Heart left ventricle (tissue), 16 donors: ENCODE data around the gene GJD3. TPM values are rescaled to one million over a fixed set of nuclear protein-coding genes. Genes with fewer than 3 reads are reported as not detected.

Experiments used
- ATAC-seq, 4 donors: fragments of 200-7000 bp; cut with Tn5 transposase; one replicate each; pipeline ENCODE4 v1.9.1; 2020 to 2022; ENCODE audit warnings: moderate library complexity in 4 of 4, mild to moderate bottlenecking in 3 of 4, moderate number of reproducible peaks in 1 of 4
- DNase-seq, 5 donors: peaks; one replicate each; pipeline ENCODE4 v3.0.0-alpha.2; 2020
- H3K27ac ChIP-seq, 12 donors: fragments of 200-600 bp; sonication (generic) in 4 of 12; one replicate each; pipeline versions ENCODE4 v1.5.0 to v1.8.0; 2016 to 2022; ENCODE audit warnings: mild to moderate bottlenecking in 2 of 12
- H3K27me3 ChIP-seq, 9 donors: fragments of 200-600 bp; sonication (generic) in 2 of 9; one replicate each; pipeline versions ENCODE4 v1.5.1 to v1.8.0; 2016 to 2022; ENCODE audit warnings: mild to moderate bottlenecking in 3 of 9
- H3K36me3 ChIP-seq, 9 donors: fragments of 200-600 bp; sonication (generic) in 2 of 9; one replicate each; pipeline versions ENCODE4 v1.5.0 to v1.8.0; 2018 to 2022; ENCODE audit warnings: mild to moderate bottlenecking in 2 of 9
- H3K4me1 ChIP-seq, 12 donors: fragments of 200-600 bp; sonication (generic) in 4 of 12; one replicate each; pipeline versions ENCODE4 v1.5.0 to v1.8.0; 2016 to 2022; ENCODE audit warnings: mild to moderate bottlenecking in 3 of 12
- H3K4me3 ChIP-seq, 12 donors: fragments of 200-600 bp; sonication (generic) in 4 of 12; one replicate each; pipeline versions ENCODE4 v1.5.0 to v1.8.0; 2017 to 2022; ENCODE audit warnings: mild to moderate bottlenecking in 9 of 12, moderate library complexity in 4 of 12
- H3K9me3 ChIP-seq, 12 donors: fragments of 200-600 bp; sonication (generic) in 4 of 12; one replicate each; pipeline versions ENCODE4 v1.5.0 to v1.8.0; 2016 to 2022; ENCODE audit warnings: mild to moderate bottlenecking in 1 of 12
- CTCF ChIP-seq, 12 donors: fragments of 200-600 bp; sonication (generic) in 4 of 12; IDR thresholded peaks; one replicate each; pipeline versions ENCODE4 v1.5.0 to v1.8.0; 2018 to 2022; ENCODE audit warnings: antibody characterized with exemption in 12 of 12, mild to moderate bottlenecking in 5 of 12
- POLR2A ChIP-seq, 2 donors: fragments of 450-650 bp; IDR thresholded peaks; one replicate each; pipeline ENCODE4 v1.6.1; 2017; ENCODE audit warnings: antibody characterized with exemption in 2 of 2, mild to moderate bottlenecking in 2 of 2, moderate library complexity in 2 of 2
- WGBS, 4 donors: extraction: QIAGEN DNeasy Blood & Tissue Kit in 2 of 4; methylation state at CpG; one replicate each; pipeline versions ENCODE4 v1.1.5 to v1.1.7; 2013 to 2018; 5-methylcytosine and 5-hydroxymethylcytosine counted together
- intact Hi-C, 10 donors: fragments of 100-400 bp; cut with DNase I; formaldehyde crosslinking; loops; one replicate each; pipeline versions ENCODE4 v1.11.1 to v1.14.2; 2022
- polyA plus RNA-seq, 2 donors: library from polyadenylated mRNA; stranded (reverse); fragments of 200-250 nt; gene quantifications; one replicate each; pipeline ENCODE4 v1.2.3, GENCODE V29; 2013
- total RNA-seq, 9 donors: library from RNA; depleted of rRNA in 2 of 9; stranded (reverse); fragments of >200 nt in 2 of 9; fragmentation: NEBNext Ultra II Directional in 3 of 9; extraction: Animal tissue kit (Norgen Biotek cat#: 25700) in 3 of 9; gene quantifications; one replicate each; pipeline versions ENCODE4 v1.1.0 to v1.2.4, GENCODE V29; 2016 to 2023
- donor health status: ischemic (EF 13 %, LVEDD 7.1; RV severe dilation, severe dysfunction).
- donor health status: healthy with polysubstance abuse.
- donor health status: DM: no; HTN: yes; CAD: no.
- donor health status: DM: no; HTN: no; CAD: no.
- donor health status: ischemic (EF 25% LVEDD 6.9; RV normal size, moderate dysfunction).
- donor health status: ischemic (EF 25% LVEDD 5.7; RV mildly dilated, moderate dysfunction).
- donor health status: healthy.
- donor health status: DM: yes; HTN: yes; CAD: no.
- donor health status: ischemic (EF 35%, LVEDD 5.7; RV mildly dilated, moderate dysfunction).
- donor health status: nonischemic (EF 11% LVEDD 7.7; RV severe dilation, severe dysfunction).
- donor health status: DM: yes; HTN: yes; CAD: no.
- donor health status: PGD.
- donor health status: ischemic (EF 29% LVEDD 5.4; RV normal size, mild dysfunction).
- donor health status: nonischemic (EF 23%, LVEDD 6.1; RV moderate dilation, normal function).

Gene GJD3
- total and polyA plus RNA-seq, 11 donors = 0.30 to 8.7 (median 2.1) TPM

- intact Hi-C loops = loop anchor here in 8 of 10 donors (1.0 to 10.0 kb wide), 9 partner anchors 52 to 207 kb away; partner anchors contain the start of genes TOP2A (in 1 of the 8) and WIPF2 (in 1 of the 8)
- H3K27me3 ChIP-seq = no peaks in the 10 kb centered on the region
- peak overlapping the region in 6 of 12 donors; percentile 39 to 60 (median 55) for H3K27ac ChIP-seq
- peaks cover 3 to 67% (median 52%) of the 10 kb centered on the region in 9 donors for H3K36me3 ChIP-seq
- H3K4me3 ChIP-seq = no peak overlapping the region
- peak; percentile 72 to 91 (median 79) for DNase-seq
- peak; percentile 48 to 70 (median 66) for ATAC-seq
- H3K9me3 ChIP-seq = no peaks in the 10 kb centered on the region
- TF ChIP-seq CTCF (IDR thresholded peaks at IDR 0.05) (peak; percentile 93 to 99 (median 97)), POLR2A (IDR thresholded peaks at IDR 0.05) (no peak)
- H3K4me1 ChIP-seq = peaks cover 0 to 49% (median 27%) of the 10 kb centered on the region in 12 donors
- WGBS, 4 donors = 37 to 51% (median 42%) methylated on average over 13 to 29 of the region's 29 CpGs
Observed at GRCh38 chr17:40355123-40355803, 9.3 kb downstream of the GJD3 start.

- peaks cover 5 to 57% (median 35%) of the 10 kb centered on the region in 12 donors for H3K4me1 ChIP-seq
- H3K9me3 ChIP-seq = no peaks in the 10 kb centered on the region
- no peak overlapping the region for H3K4me3 ChIP-seq
- 69 to 81% (median 77%) methylated on average over 14 to 30 of the region's 30 CpGs for WGBS, 4 donors
- H3K27ac ChIP-seq = peak overlapping the region in 3 of 12 donors; percentile 9 to 60 (median 33)
- H3K27me3 ChIP-seq = no peaks in the 10 kb centered on the region
- intact Hi-C loops = loop anchor here (1.0 to 10.0 kb wide), 9 partner anchors 51 to 208 kb away; partner anchors contain the start of genes TOP2A (in 1 of the 10) and WIPF2 (in 1 of the 10)
- H3K36me3 ChIP-seq = peaks cover 3 to 73% (median 57%) of the 10 kb centered on the region in 9 donors
- ATAC-seq (no peak), DNase-seq (peak in 2 of 5 donors; percentile 26 to 28)
- TF ChIP-seq POLR2A (IDR thresholded peaks at IDR 0.05) (no peak), CTCF (IDR thresholded peaks at IDR 0.05) (no peak)
Observed at GRCh38 chr17:40354221-40355122, 10.1 kb downstream of the GJD3 start.

- 75 to 82% (median 78%) methylated on average over 9 of the region's 9 CpGs for WGBS, 4 donors
- intact Hi-C loops = loop anchor here in 4 of 10 donors (5.0 to 10.0 kb wide), 4 partner anchors 138 to 182 kb away; partner anchors contain the start of gene WIPF2 (in 1 of the 4)
- H3K4me1 ChIP-seq = peaks cover 19 to 65% (median 49%) of the 10 kb centered on the region in 12 donors
- no peaks in the 10 kb centered on the region for H3K9me3 ChIP-seq
- TF ChIP-seq CTCF (IDR thresholded peaks at IDR 0.05) = no peak
- TF ChIP-seq POLR2A (IDR thresholded peaks at IDR 0.05) = no peak
- DNase-seq (peak in 1 of 5 donors; percentile 27), ATAC-seq (no peak)
- no peaks in the 10 kb centered on the region for H3K27me3 ChIP-seq
- peak overlapping the region in 1 of 12 donors; percentile 27 for H3K27ac ChIP-seq
- H3K36me3 ChIP-seq = peaks cover 3 to 86% (median 69%) of the 10 kb centered on the region in 9 donors
- no peak overlapping the region for H3K4me3 ChIP-seq
Observed at GRCh38 chr17:40352779-40353394, 11.7 kb downstream of the GJD3 start.
